NOMO-1 (cell line): ENCODE measurements around the gene ATXN7L1.
A peak's percentile ranks its signal among the peaks of the same experiment; 100 is the strongest.
"Not testable (repeated sequence)": the region's sequence is repeated elsewhere in the genome, so short reads cannot be mapped to it uniquely, and the experiment has no call there.

Experiments used
- DNase-seq, 2 experiments: peaks; one replicate each; lab custom pipeline; 2025; ENCODE audit not compliant: unreplicated experiment in 2 of 2; lab: John Stamatoyannopoulos, UW

ATXN7L1 gene

DNA sequence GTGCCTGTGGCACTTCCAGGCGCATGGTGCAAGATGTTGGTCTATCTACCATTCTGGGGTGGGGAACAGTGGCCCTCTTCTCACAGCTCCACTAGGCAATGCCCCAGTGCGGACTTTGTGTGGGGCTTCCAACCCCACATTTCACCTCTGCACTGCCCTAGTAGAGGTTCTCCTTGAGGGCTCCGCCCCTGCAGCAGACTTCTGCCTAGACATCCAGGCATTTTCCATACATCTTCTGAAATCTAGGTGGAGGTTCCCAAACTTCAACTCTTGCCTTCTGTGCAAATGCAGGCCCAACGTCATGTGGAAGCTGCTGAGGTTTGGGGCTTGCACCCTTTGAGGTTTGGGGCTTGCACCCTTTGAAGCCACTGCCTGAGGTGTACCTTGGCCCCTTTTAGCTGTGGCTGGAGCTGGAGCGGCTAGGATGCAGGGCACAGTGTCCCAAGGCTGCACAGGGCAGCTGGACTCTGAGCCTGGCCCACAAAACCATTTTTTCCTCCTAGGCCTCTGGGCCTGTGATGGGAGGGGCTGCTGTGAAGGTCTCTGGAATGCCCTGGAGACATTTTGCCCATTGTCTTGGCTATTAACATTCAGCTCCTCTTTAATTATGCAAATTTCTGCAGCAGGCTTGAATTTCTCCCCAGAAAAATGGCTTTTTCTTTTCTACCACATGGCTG is 164.5 kb downstream of the ATXN7L1 start:
- no peak for DNase-seq

DNA sequence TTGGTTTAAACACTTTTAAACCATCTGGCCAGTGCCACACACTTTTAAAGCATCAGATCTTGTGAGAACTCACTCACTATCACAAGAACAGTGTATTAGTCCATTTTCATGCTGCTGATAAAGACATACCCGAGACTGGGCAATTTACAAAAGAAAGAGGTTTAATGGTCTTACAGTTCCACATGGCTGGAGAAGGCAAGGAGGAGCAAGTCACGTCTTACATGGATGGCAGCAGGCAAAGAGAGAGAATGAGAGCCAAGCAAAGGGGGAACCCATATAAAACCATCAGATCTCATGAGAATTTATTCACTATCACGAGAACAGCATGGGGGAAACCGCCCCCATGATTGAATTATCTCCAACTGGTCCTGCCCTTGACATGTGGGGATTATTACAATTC is 165.7 kb downstream of the ATXN7L1 start:
- DNase-seq, result not testable (repeated sequence)

DNA sequence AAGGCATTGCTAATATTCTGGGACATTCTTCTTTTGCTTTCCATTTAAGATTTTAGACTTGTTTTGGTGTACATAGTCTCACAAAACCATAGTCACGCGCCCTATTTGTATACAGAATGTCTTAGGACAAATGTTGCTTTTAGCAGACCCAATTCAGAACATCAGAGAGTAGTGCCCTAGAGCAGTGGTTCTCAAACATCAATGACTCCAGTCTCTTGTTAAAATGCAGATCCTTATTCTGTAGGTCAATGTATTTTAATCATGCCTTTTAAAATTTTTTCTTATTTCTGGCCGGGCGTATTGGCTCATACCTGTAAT is 167.7 kb downstream of the ATXN7L1 start:
- DNase-seq, result no peak

DNA sequence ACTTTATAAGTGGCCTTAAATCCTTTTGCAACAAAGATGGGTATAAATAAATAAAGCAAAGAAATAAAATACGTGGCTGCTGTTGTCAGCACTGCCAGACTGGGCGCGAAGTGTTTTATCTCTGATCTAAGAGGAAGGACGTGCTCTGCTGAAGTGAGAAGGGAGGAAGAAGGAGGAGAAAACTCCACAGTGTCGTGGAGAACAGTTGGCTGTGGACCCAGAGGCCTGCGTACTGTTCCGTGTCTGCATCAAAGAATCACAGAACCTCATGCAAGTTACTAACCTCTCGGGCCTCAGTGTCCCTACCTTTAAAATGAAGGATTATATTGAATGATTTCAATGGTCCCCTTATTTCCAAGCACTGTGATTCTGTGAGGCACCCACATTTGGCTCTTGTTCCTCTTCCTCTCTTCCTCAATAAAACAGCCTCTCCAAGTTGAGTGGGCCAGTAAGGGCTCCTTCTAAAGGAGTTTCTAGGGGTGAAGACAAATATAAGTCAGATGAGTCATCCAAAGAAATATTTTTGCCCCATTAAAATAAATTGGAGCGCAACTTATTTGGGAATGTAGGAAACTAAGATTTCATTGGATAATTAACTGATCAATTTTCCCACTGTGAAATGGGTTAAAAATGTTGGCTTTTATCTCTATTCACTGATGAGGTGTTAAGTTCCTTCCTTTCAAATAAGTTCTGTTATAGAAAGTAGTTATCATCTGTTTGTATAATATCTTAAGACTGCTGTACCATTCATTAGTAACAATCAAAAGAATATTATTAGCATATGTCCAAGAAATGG is 168.2 kb downstream of the ATXN7L1 start:
- no peak for DNase-seq

- no peak for DNase-seq
These were observed 169.0 kb downstream of the ATXN7L1 start for GRCh38 chr7:105707381-105707780.

DNA sequence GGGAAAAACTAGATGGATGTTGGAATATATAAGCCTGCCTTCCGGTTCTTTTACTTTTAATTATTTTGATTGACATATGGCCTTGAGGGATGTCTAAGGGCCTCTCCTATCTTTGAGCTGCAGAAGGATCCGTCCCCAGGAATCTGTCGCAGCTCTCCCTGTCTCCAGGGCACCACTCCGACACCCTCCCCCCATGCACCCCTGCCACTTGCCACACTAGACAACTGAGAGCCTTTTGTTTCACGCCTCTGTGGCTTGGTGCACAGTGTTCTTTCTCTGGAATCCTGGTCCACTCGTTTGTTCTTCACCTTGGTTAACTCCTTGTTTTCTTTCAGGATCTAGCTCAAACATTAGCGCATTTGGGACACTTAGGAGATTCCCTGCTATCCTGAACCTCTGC is 171.0 kb downstream of the ATXN7L1 start:
- no peak for DNase-seq

DNA sequence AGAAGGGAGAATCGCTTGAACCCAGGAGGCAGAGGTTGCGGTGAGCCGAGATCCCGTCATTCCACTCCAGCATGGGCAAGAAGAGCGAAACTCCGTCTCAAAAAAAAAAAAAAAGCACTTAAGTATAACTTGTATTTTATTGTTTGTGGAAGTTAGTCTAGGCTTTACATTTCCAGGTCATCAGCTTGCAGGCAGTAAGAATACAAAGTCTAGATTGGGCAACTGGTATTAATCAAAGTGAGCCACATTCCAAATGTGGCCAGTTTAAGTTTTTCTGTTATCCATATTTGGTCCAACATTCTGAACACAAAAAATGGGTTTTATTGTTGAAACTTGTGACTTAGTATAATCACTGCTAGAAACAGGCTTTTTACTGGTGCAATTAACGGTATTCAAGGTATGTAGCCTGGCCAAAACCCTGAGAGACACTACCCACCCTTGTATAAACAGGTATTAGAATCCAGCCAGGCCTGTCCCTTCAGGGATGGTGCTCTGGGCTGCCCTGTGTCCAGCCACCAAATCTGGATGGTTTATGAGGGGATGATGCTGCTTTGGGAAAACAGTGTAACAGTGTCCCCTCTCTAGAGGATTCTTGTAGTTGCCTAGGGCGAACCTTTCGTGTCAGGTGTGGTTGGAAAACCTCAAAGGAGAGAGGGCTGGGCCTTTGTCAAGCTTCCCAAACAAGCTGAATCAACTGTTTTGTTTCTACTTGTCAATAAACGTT is 173.0 kb downstream of the ATXN7L1 start:
- DNase-seq, result no peak

- no peak for DNase-seq
These were observed 176.7 kb downstream of the ATXN7L1 start for GRCh38 chr7:105699568-105700236.

DNA sequence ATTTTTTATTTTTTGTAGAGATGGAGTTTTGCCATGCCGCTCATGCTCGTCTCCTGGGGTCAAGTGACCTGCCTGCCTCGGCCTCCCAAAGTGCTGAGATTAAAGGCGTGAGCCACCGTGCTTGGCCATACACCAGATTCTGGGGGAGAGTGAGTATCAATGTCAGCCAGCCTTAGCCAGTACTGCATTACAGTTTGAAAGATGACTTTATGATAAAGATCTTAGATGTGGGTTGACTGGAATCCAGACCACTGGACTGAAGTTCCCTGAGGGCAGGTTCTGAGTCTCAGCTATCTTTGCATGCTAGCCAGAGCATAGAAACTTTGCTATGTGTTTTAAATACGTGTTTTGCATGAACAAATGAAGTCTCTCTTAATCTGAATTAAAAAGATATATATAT is 177.9 kb downstream of the ATXN7L1 start:
- no peak for DNase-seq

GRCh38 chr7:105697753-105698152 is 178.6 kb downstream of the ATXN7L1 start:
- DNase-seq, result no peak

GRCh38 chr7:105697169-105697568 is 179.2 kb downstream of the ATXN7L1 start:
- DNase-seq, result not testable (repeated sequence)

DNA sequence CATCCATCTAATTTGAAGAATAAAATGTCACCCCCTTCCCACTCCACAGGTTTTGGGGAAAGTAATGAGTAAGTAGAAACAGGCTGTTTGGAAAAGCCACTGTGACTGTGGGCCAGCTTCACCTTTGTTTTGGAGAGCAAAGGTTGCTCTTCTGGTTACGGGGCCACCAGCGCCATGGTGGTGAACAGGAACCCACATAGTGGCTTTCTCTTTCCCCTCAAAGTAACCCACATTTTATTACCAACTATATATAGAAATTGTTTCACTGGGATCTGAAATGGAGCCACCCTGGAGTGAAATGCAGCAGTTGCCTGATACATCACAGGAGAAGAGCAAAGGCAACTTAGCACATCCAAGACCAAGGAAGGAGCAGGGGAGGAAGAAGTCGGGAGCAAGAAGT is 182.8 kb downstream of the ATXN7L1 start:
- DNase-seq, result no peak

- peak; percentile 6 to 19 for DNase-seq
These were observed 184.5 kb downstream of the ATXN7L1 start for GRCh38 chr7:105691680-105692564.

DNA sequence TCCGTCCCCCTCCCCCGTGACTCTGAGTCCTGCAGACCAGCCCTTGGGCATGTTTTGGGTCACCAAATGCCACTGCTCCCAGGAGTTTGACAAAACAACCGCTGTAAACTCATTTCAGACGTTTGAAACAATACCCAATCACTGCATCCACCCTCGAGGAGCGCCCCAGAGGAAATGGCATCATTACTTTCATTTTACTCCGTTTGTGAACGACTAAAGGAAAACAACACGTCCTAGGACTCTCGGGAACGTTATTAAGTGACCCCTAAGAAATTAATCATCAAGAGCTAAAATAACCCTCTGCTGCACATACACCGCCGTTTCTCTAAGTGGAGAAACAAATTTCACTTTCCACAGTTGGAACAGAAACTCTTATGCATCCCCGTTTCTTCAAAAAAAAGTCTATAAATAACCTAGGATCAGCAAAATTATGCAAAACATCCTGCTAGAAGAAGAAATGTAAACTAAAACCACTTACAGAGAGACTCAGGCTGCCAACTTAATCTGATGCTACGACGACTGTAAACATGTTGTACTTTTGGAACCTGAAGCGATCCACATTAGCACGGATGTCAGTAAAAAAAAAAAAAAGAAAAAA is 185.2 kb downstream of the ATXN7L1 start:
- no peak for DNase-seq

- no peak for DNase-seq
These were observed 186.0 kb downstream of the ATXN7L1 start for GRCh38 chr7:105690325-105690945.

DNA sequence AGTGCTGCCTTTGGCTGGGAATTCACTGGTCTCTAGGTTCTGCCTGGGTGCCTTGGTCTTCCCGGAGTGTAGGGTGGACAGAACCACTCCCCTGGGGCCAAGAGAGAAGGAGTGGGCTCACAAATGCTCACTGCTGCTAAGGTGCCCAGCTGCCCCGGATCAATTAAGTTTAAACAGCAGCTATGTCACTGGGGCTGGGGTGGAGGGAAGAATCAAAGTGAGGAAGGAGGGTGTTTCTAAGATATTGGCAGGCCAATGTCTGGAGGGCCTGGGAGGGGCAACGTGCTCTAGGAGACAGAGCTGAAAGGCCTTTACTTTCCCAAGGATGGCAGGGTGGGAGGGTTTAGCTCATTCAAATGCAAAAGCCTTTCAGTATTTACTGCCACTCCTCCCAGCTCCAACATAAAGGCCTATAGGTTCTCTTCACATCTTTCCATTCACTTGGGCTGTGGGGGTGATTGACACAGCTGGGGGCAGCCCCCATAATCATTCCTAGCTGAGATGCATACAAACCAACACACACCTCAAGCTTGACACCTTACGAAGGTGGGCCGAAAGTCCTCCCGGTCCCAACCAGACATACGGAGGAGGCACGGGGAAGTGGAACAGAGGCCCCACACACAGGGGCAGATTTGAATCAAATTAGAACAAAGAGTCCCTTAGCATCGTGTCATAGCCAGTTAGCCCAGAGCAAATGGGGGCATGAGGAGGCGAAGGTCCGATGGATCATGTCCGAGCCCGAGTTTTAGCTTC is 187.2 kb downstream of the ATXN7L1 start:
- DNase-seq, result no peak

DNA sequence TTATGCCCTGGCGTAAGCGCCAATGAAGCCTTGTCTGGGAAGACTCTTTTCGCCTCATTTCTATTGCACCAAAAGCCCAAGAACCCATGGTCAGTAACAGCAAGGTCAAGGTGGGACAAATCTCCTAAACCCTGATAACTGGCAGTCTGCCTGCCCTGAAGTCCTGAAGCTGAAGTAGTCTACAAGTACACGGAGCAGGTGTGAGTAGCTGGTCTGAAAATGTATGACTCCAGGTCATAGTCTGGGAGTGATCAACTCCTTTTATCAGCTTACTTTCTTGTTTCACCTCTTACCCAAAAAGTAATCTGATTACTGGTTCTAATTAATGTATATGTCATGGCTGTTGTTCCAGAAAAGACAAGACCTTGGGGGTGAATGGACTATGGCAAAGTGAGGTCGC is 187.8 kb downstream of the ATXN7L1 start:
- no peak for DNase-seq

DNA sequence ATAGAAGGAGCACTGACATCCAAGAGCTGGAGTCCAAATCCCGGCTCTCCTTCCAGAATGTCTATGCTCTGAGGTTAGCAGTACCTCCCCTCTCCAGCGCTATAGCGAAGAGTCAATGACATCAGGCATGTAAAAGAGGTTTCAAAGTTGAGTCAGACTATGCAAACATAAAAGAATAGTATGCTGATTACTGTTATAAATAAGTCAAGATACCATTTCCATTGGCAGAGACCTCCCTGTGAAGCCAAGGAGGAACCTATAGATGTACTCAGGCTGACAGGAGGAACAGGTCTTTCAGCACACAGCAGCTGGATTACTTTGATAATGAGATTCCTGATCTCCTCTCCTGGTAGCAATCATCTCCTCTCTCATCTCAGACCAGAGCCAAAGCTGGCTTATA is 191.2 kb downstream of the ATXN7L1 start:
- DNase-seq, result no peak
